Mesothelial cell of epicardium (in vitro differentiated cells): ENCODE measurements around the gene ZSCAN22. TPM values are rescaled to one million over a fixed set of nuclear protein-coding genes. Genes with fewer than 3 reads are reported as not detected.

Source experiments
- DNase-seq, 2 experiments: peaks; one replicate each; pipeline ENCODE4 v3.0.0; 2021; ENCODE audit warnings: low spot score in 2 of 2; ENCODE audit not compliant: unreplicated experiment in 2 of 2
- H3K27ac Mint-ChIP-seq: 2 replicates; pipeline ENCODE4 v1.8.0; 2021; ENCODE audit warnings: mixed read lengths
- H3K27me3 Mint-ChIP-seq: 2 replicates; pipeline ENCODE4 v1.8.0; 2021; ENCODE audit warnings: low read depth, mixed read lengths
- H3K36me3 Mint-ChIP-seq: 2 replicates; pipeline ENCODE4 v1.8.0; 2021; ENCODE audit warnings: mixed read lengths
- H3K4me1 Mint-ChIP-seq: 2 replicates; pipeline ENCODE4 v1.8.0; 2021; ENCODE audit warnings: mixed read lengths
- H3K4me3 Mint-ChIP-seq: 2 replicates; pipeline ENCODE4 v1.8.0; 2021; ENCODE audit warnings: mild to moderate bottlenecking, moderate library complexity, mixed read lengths
- H3K9me3 Mint-ChIP-seq: 2 replicates; pipeline ENCODE4 v1.8.0; 2021; ENCODE audit warnings: mixed read lengths
- total RNA-seq: library from RNA; stranded (reverse); gene quantifications from 3 replicates; pipeline ENCODE4 v1.2.1, GENCODE V29; 2021
- TF ChIP-seq, protein P1 (sequence below): fragments of 200-600 bp; sonication (generic); IDR thresholded peaks from one replicate; pipeline ENCODE4 v1.5.0; 2021; ENCODE audit warnings: antibody characterized with exemption; ENCODE audit not compliant: unreplicated experiment

ZSCAN22 gene
- total RNA-seq, 1 donor from 2014 or later: 3.8 TPM

DNA sequence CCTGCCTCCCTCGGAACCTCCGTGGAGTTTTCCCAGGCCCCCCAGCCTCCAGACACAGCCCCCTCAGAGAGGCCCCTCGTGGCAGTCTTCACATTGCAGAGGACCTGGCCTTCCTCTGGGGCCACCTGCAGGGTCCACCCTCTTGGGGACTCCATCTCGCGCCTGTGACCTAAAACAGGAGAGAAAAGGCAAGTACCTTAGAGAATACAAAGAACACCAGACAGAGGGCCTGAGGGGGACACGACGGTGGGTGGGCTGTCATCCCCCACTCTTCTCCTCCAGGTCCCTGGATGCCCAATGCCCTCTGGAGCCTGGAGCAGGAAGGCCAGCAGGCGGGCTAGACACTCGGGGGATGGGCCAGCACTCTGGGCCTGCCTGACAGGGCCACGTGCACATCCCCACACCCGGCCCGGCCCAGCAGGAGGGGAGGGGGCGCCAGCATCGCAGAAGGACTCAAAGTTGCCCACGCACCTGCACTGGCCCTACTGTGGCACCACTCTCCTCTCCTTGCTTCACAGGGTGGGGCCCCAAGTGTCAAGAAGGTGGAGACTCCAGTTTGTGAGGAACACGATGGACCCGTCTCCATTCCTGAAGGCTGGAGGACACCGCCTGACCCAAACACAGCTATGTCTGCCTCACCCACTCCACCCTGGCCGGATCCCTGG lies 30.8 kb downstream of the ZSCAN22 start:
- no peak overlapping the region for H3K27ac Mint-ChIP-seq
- DNase-seq: no peak
- H3K27me3 Mint-ChIP-seq: no peaks in the 10 kb centered on the region
- no peaks in the 10 kb centered on the region for H3K9me3 Mint-ChIP-seq
- no peak overlapping the region for H3K4me3 Mint-ChIP-seq
- peaks cover 10% of the 10 kb centered on the region for H3K4me1 Mint-ChIP-seq
- TF ChIP-seq, protein P1, sequence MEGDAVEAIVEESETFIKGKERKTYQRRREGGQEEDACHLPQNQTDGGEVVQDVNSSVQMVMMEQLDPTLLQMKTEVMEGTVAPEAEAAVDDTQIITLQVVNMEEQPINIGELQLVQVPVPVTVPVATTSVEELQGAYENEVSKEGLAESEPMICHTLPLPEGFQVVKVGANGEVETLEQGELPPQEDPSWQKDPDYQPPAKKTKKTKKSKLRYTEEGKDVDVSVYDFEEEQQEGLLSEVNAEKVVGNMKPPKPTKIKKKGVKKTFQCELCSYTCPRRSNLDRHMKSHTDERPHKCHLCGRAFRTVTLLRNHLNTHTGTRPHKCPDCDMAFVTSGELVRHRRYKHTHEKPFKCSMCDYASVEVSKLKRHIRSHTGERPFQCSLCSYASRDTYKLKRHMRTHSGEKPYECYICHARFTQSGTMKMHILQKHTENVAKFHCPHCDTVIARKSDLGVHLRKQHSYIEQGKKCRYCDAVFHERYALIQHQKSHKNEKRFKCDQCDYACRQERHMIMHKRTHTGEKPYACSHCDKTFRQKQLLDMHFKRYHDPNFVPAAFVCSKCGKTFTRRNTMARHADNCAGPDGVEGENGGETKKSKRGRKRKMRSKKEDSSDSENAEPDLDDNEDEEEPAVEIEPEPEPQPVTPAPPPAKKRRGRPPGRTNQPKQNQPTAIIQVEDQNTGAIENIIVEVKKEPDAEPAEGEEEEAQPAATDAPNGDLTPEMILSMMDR: no peak
- no peaks in the 10 kb centered on the region for H3K36me3 Mint-ChIP-seq

DNA sequence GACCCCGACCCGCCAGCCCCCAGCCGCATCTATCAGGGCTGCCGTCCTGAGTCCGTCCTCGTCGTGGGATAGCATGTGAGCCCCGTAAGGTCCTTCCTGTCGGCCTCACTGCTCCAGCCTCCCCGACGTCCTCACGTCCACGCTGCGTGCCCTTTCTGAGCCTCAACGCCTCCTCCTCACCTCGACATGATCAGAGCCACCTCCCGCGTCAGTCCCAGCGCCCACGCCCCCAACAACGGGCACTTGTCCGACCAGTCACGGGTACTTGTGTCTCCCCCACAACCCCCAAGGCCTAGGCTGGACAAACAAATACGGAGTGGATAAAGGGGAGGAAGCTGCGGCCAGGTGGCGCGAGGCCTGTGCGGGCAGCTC lies 35.1 kb downstream of the ZSCAN22 start:
- TF ChIP-seq, protein P1: no peak
- Mint-ChIP-seq H3K27ac (peak overlapping the region; percentile 99), H3K9me3 (no peaks in the 10 kb centered on the region), H3K4me1 (peaks cover 10% of the 10 kb centered on the region), H3K27me3 (no peaks in the 10 kb centered on the region), H3K4me3 (peak overlapping the region; percentile 98), H3K36me3 (no peaks in the 10 kb centered on the region)
- DNase-seq: no peak

DNA sequence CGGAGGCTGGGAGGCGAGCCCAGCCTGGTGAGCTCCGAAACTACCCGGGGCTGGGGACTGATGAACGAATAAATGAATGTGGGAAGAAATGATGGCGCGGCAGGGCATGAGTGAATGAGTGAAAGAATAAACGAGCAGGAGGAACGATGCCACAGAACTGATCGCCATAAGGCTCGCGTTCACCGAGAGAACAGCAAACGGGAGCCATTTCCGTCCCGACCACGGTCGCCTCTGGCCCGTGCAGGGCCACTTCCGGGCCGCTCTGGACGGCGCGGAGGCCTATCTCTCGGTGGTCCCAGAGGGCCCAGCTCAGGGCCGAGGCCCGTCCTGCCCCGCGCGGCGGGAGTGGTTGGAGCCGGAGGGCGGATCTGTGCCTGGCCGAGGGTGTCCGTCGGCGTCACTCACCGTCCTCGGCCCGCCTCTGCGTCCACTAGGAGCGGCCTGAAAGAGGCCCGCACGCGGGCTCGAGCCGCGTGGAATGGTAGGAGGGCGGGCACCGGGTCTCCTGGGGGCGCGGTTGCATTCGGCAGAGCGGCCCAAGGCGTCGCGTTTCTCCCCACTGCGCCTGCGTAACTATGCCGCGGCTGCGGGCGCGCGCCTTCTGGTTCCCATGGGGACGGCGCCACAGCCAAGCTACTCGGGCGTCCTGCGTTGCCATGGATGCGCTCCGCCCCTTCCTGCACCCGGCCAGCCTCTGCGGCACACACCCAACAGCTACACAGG lies 35.6 kb downstream of the ZSCAN22 start, which contains the start of gene ZNF497:
TSS of gene ZNF497 (minus strand) at position 480 of the 723 bp plus-strand sequence. CDS start 5,116 bp downstream, outside the sequence.
- Mint-ChIP-seq H3K27me3 (no peaks in the 10 kb centered on the region), H3K4me1 (peaks cover 10% of the 10 kb centered on the region), H3K4me3 (peak within 1 kb of the TSS; percentile 98), H3K27ac (peak within 1 kb of the TSS; percentile 99), H3K36me3 (peaks cover 3% of the 10 kb centered on the region), H3K9me3 (no peaks in the 10 kb centered on the region)
- peak; percentile 95 to 98 for DNase-seq
- TF ChIP-seq, protein P1: no peak

DNA sequence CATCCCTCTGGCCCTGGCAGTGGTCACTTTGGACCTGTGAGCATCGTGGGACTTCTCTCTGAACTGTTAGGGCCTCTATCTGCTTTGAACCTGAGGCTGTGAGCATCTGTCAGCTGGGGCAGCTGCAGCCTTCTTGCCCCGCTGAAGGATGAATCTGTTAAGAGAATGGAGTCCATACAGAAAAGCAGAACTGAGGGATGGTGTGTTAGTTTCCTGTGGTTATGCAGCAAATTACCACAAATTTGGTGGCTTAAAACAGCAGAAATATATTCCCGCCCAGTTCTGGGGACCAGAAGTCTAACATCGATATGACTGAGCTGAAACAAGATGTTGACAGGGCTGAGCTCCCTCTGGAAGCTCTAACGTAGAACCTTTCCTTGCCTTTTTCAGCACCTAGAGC lies 37.4 kb downstream of the ZSCAN22 start:
- Mint-ChIP-seq H3K27ac (no peak overlapping the region), H3K4me1 (peaks cover 10% of the 10 kb centered on the region), H3K36me3 (peaks cover 4% of the 10 kb centered on the region), H3K27me3 (no peaks in the 10 kb centered on the region), H3K9me3 (no peaks in the 10 kb centered on the region), H3K4me3 (peak overlapping the region; percentile 31)
- TF ChIP-seq, protein P1: no peak
- no peak for DNase-seq

DNA sequence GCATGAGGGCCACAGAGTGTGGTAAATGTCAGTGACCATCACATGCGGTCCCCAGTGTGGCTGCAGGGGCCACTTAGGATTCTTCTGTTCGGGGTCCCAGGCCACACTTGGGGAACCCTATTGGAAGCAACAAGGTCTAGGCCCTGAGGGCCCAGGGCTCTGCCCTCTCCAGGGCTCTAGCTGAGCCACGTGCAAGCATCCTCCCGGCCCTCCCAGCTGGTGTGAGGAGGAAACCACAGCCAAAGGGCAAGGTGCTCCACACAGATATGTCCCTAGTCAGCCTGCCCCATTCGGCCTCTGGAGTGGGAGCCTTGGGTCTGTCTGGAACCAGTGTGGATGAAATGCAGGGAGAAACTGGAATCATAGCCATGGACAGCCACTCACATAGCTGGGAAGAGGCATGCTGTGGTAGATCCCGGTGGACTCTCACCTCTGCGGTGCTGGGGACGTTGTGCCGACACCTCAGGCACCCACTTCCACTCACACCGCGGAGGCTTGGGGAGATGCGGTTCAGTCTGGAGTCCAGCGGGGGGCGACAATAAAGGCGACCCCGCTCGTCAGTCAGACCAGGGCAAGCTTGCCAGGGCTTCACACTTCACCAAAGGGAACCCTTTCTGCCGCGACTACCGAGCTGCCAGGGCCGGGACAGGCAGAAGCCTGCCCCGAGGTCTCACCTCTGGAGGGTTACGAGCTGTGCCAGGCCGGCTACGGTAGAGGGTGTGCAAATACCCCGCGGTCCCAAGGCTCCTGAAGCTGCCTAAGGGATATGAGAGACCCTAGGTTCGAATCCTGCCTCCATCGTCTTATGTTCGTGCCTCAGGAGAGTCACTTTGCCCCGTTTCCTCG lies 40.0 kb downstream of the ZSCAN22 start:
- H3K27ac Mint-ChIP-seq: no peak overlapping the region
- no peak overlapping the region for H3K4me3 Mint-ChIP-seq
- no peaks in the 10 kb centered on the region for H3K27me3 Mint-ChIP-seq
- no peak for DNase-seq
- H3K4me1 Mint-ChIP-seq: peaks cover 5% of the 10 kb centered on the region
- H3K9me3 Mint-ChIP-seq: no peaks in the 10 kb centered on the region
- TF ChIP-seq, protein P1: no peak
- H3K36me3 Mint-ChIP-seq: peaks cover 11% of the 10 kb centered on the region
